VCaP (cell line): Measurements from ENCODE around the gene CCDC183.

Source experiments
- H3K27ac ChIP-seq: fragments of 450-650 bp; 2 replicates; pipeline ENCODE4 v1.5.1; 2017
- TF ChIP-seq, protein P1 (sequence below): fragments of 450-650 bp; conservative IDR thresholded peaks from 2 replicates; pipeline ENCODE4 v1.5.1; 2017; ENCODE audit warnings: mild to moderate bottlenecking, moderate library complexity

The CCDC183 gene

DNA sequence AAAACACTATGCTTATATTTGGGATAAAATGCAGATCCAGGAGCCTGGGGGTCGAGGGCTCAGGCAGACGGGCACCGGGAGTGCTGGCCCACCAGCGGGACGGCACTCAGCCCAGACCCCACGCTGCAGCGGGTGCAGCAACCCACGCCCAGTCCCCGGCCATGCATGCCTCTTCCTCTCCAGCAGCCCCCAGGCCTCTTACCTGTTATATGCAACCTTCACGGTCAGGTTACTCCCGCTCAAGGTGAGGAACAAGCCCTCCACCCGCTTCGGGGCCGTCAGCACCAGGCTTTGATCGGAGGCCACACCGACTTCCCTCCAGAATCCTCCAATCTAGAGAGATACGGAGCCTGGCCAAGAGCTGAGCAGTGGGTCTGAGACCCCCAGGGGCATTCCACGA is 39.3 kb upstream of the CCDC183 start:
- TF ChIP-seq, protein P1, sequence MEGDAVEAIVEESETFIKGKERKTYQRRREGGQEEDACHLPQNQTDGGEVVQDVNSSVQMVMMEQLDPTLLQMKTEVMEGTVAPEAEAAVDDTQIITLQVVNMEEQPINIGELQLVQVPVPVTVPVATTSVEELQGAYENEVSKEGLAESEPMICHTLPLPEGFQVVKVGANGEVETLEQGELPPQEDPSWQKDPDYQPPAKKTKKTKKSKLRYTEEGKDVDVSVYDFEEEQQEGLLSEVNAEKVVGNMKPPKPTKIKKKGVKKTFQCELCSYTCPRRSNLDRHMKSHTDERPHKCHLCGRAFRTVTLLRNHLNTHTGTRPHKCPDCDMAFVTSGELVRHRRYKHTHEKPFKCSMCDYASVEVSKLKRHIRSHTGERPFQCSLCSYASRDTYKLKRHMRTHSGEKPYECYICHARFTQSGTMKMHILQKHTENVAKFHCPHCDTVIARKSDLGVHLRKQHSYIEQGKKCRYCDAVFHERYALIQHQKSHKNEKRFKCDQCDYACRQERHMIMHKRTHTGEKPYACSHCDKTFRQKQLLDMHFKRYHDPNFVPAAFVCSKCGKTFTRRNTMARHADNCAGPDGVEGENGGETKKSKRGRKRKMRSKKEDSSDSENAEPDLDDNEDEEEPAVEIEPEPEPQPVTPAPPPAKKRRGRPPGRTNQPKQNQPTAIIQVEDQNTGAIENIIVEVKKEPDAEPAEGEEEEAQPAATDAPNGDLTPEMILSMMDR: no peak
- H3K27ac ChIP-seq: no peak overlapping the region

DNA sequence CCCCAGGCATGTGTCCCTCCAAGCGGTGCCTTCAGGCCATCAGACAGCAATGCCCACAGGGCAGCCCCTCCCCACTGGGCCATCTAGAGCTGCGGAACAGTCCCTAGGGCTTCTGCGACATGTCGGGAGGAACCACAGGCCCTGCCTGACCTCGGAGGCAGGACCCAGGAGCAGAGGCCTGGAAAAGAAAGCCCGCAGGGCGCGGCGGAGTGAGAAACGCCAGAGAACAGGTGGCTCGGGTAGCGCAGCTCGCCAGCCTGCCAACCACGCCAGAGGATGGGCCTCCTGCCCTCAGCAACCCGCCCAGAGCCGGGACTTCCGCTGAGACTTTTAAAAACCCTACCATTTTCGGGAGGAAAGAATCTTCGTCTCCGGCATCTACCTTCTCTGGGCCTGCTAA is 38.8 kb upstream of the CCDC183 start:
- no peak overlapping the region for H3K27ac ChIP-seq
- TF ChIP-seq, protein P1: no peak

DNA sequence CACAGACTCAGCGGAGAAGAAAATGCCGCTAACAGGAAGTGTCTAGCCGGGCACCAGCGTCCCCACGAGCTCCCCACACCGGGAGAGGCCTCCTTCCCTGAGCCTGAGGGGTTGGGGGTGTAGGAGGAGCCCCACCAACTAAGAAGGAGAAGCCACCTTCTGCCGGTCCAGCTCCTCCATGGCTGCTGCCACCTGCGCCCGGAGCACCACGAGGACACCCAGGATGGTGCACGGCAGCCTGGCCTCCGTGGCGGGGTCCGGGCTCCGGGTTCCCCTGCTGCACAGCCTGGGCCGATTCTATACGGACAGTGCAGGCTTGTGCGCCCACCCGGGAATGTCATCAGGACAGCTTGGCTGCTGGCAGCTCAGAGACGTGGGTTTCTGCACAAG is 38.4 kb upstream of the CCDC183 start:
- TF ChIP-seq, protein P1: no peak
- no peak overlapping the region for H3K27ac ChIP-seq

DNA sequence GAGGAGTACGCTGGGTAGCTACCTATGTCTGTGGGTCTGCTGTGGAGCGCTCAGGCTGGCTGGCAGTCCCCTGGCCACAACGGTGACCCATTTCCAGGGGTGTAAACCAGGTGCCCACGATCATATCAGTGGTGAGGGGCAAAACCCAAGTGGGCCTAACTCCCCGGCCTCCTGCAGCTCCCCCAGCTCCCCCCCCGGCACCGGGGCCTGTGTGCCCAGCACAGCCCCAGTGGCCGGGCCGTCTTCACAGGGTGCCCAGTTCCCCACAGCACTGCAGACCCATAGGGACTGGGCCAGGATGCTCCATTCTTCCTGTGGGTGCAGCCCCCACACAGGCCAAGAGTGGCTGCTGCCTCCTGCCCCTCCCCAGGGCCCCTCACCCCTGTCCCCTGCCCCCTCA is 37.1 kb upstream of the CCDC183 start:
- no peak overlapping the region for H3K27ac ChIP-seq
- TF ChIP-seq, protein P1: no peak

DNA sequence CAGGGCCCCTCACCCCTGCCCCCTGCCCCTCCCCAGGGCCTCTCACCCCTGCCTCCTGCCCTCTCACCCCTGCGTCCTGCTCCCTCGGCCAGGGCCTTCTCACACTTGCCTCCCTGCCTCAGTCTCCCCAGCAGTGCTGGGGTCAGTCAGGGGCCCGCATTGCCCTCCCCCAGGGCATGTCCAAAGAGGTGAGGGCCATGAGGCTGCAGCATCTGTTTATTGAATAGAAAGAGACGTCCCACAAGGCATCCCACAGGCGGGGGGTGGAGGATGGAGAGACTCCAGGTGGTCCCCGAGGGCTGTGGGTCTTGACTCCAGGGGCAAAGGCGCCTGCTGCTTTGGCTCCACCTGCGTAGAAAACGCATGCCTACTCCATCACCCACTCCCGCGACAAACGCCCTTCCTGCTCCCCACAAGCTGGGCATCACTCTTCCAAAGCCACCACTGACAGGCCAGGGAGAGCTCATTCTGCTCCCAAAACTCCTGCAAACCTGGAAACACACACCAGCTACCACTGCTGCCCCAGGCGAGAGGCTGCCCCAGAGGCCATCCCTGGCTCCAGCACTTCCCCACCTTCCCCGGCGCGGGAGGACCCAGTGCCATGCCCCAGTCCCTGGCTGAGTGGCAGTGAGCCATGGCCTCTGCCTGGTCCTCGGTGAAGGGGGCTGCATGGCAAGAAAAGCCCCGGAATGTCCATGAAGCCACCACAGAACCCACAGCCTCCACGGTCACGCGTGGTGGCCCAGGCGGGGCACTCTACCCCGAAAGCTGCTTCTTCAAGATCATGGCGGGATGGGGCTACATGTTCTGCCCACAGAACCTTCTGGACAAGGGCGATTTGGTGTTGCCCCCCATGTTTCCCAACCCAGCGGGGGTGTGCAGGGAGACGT is 36.5 kb upstream of the CCDC183 start:
- no peak overlapping the region for H3K27ac ChIP-seq
- TF ChIP-seq, protein P1: no peak

DNA sequence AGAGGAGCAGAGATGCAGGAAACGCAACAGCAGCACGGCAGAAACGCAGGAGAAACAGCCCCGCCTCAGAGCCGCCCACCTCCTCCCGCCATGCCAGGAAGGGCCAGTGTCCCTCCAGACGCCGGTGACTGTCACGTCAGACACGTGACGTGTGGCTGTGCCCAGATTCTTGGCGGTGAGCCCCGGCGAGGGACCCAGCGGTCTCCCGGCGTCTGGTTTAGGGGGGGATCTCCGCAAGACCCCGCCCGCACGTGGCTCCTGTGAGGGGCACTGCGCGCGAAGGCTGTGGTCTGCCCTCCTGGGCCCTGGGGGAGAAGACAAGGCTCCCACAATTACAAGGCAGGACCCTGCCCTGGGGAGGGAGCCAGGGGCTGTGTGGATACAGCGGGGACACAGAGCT is 35.7 kb upstream of the CCDC183 start:
- TF ChIP-seq, protein P1: no peak
- peak overlapping the region; percentile 20; the same call in 1 of the 2 replicates for H3K27ac ChIP-seq

DNA sequence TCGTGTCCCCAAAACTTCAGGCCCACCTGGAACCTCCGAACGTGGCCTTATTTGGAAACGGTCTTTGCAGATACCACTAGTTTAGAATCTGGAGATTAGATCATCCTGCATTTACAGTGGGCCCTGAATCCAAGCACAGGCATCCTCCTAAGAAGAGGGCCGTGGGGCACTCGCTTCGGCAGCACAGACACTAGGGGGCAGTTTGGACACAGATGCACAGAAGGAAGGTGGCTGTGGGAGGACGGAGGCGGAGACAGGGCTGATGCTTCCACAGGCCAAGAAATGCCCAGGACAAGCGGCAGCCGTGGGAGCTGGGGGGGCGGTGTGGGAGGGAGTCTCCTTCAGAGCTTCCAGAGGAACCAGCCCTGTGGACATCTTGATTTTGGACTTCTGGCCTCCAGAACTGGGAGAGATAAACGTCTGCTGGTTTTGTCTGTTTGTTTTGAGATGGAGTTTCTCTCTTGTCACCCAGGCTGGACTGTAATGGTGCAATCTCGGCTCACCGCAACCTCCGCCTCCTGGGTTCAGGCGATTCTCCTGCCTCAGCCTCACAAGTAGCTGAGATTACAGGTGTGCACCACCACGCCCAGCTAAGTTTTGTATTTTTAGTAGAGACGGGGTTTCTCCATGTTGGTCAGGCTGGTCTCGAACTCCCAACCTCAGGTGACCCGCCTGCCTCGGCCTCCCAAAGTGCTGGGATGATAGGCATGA is 35.1 kb upstream of the CCDC183 start:
- TF ChIP-seq, protein P1: peak; percentile 89
- peak overlapping the region; percentile 20; the same call in 1 of the 2 replicates for H3K27ac ChIP-seq
